Endodermal cell (in vitro differentiated cells): ENCODE results near the gene GATAD2B. TPM values are rescaled to one million over a fixed set of nuclear protein-coding genes. Genes with fewer than 3 reads are reported as not detected.
"Not testable (repeated sequence)": the region's sequence is repeated elsewhere in the genome, so short reads cannot be mapped to it uniquely, and the experiment has no call there.

Experiments
- DNase-seq: peaks from one replicate; pipeline ENCODE4 v3.0.0-alpha.2; 2017
- H3K27ac ChIP-seq: 2 replicates; pipeline ENCODE4 v1.5.1; 2013; ENCODE audit warnings: mild to moderate bottlenecking, low read depth, low read length, moderate library complexity
- H3K27me3 ChIP-seq: 2 replicates; pipeline ENCODE4 v1.6.1; 2013; ENCODE audit warnings: mild to moderate bottlenecking, low read length, moderate library complexity; ENCODE audit not compliant: insufficient read depth, control insufficient read depth, poor library complexity, severe bottlenecking
- H3K36me3 ChIP-seq: 2 replicates; pipeline ENCODE4 v1.7.0; 2013; ENCODE audit warnings: mild to moderate bottlenecking, low read length, moderate library complexity; ENCODE audit not compliant: control insufficient read depth, insufficient read depth
- H3K4me1 ChIP-seq: one replicate; pipeline ENCODE4 v1.7.0; 2013; ENCODE audit warnings: low read length; ENCODE audit not compliant: control insufficient read depth, insufficient read depth
- H3K4me3 ChIP-seq: 2 replicates; pipeline ENCODE4 v1.5.1; 2013; ENCODE audit warnings: mild to moderate bottlenecking, low read length, moderate library complexity
- H3K9ac ChIP-seq: 2 replicates; pipeline ENCODE4 v1.6.1; 2013; ENCODE audit warnings: mild to moderate bottlenecking, low read length, moderate library complexity; ENCODE audit not compliant: poor library complexity, severe bottlenecking; ENCODE audit errors: extremely low read depth
- H3K9me3 ChIP-seq: 2 replicates; pipeline ENCODE4 v1.6.1; 2013; ENCODE audit warnings: mild to moderate bottlenecking, low read length, moderate library complexity; ENCODE audit not compliant: control insufficient read depth
- H3K27ac Mint-ChIP-seq: 2 replicates; pipeline ENCODE4 v1.8.0; 2020; ENCODE audit warnings: mixed read lengths
- H3K27me3 Mint-ChIP-seq: 2 replicates; pipeline ENCODE4 v1.8.0; 2021; ENCODE audit warnings: mild to moderate bottlenecking, mixed read lengths; ENCODE audit not compliant: insufficient read depth
- H3K36me3 Mint-ChIP-seq: 2 replicates; pipeline ENCODE4 v1.8.0; 2020; ENCODE audit warnings: low read depth, mixed read lengths
- H3K4me1 Mint-ChIP-seq: 2 replicates; pipeline ENCODE4 v1.8.0; 2020; ENCODE audit warnings: mixed read lengths
- H3K4me3 Mint-ChIP-seq: 2 replicates; pipeline ENCODE4 v1.8.0; 2020; ENCODE audit warnings: mild to moderate bottlenecking, moderate library complexity, mixed read lengths
- H3K9me3 Mint-ChIP-seq: 2 replicates; pipeline ENCODE4 v1.8.0; 2020; ENCODE audit warnings: mild to moderate bottlenecking, mixed read lengths
- CTCF ChIP-seq: fragments of 200-600 bp; sonication (generic); conservative IDR thresholded peaks from 2 replicates; pipeline ENCODE4 v1.5.0; 2021; ENCODE audit warnings: antibody characterized with exemption, mild to moderate bottlenecking
- WGBS, 2 experiments: methylation state at CpG; one replicate each; pipeline versions ENCODE4 v1.1.5 to v1.1.7; 2013; ENCODE audit warnings: missing lambda C conversion rate in 2 of 2, mixed read lengths in 1 of 2; ENCODE audit not compliant: insufficient coverage in 1 of 2, insufficient read length in 1 of 2; 5-methylcytosine and 5-hydroxymethylcytosine counted together
- total RNA-seq, 2 donors: library from RNA; stranded (reverse); fragmentation: NEBNext Ultra II Directional in 1 of 2; extraction: Animal tissue kit (Norgen Biotek cat#: 25700) in 1 of 2; gene quantifications; 2 replicates in 1 of 2; 3 replicates in 1 of 2; pipeline ENCODE4 v1.2.1, GENCODE V29; 2021

The GATAD2B gene
- total RNA-seq, 2 donors from 2014 or later, result 45.2 to 51.2 TPM

GRCh38 chr1:153919876-153920852 is 2.6 kb downstream of the GATAD2B start:
- DNase-seq, result peak; percentile 55
- H3K9me3 Mint-ChIP-seq, result no peaks in the 10 kb centered on the region
- H3K27ac Mint-ChIP-seq, result peak overlapping the region; percentile 31
- Histone ChIP-seq H3K4me1 (peaks cover 12% of the 10 kb centered on the region), H3K27ac (no peak overlapping the region), H3K9me3 (no peaks in the 10 kb centered on the region), H3K4me3 (peak overlapping the region; percentile 88), H3K36me3 (peaks cover 27% of the 10 kb centered on the region), H3K27me3 (no peaks in the 10 kb centered on the region), H3K9ac (no peak overlapping the region)
- no peaks in the 10 kb centered on the region for H3K27me3 Mint-ChIP-seq
- peak overlapping the region; percentile 95 for H3K4me3 Mint-ChIP-seq
- 64 to 79% methylated on average over 3 to 4 of the region's 4 CpGs for WGBS, 2 experiments
- H3K36me3 Mint-ChIP-seq, result peaks cover 14% of the 10 kb centered on the region
- TF ChIP-seq CTCF, result peak; percentile 58
- H3K4me1 Mint-ChIP-seq, result peaks cover 23% of the 10 kb centered on the region

- Mint-ChIP-seq H3K4me1 (peaks cover 17% of the 10 kb centered on the region), H3K4me3 (no peak overlapping the region), H3K27ac (no peak overlapping the region)
Observed at GRCh38 chr1:153916297-153916696, 6.5 kb downstream of the GATAD2B start.

GRCh38 chr1:153912349-153912748 is 10.4 kb downstream of the GATAD2B start:
- no peak overlapping the region for H3K4me3 Mint-ChIP-seq
- H3K4me1 ChIP-seq, result no peaks in the 10 kb centered on the region
- WGBS, 2 experiments, result 99 to 100% methylated on average over 1 to 2 of the region's 2 CpGs

More at GRCh38 chr1:153916297-153916696, 6.5 kb downstream of the GATAD2B start:
- H3K36me3 Mint-ChIP-seq, result peaks cover 22% of the 10 kb centered on the region
- H3K9me3 ChIP-seq, result no peaks in the 10 kb centered on the region
- H3K4me3 ChIP-seq, result no peak overlapping the region
- no peak overlapping the region for H3K9ac ChIP-seq
- H3K9me3 Mint-ChIP-seq, result no peaks in the 10 kb centered on the region
- no peak for TF ChIP-seq CTCF
- H3K36me3 ChIP-seq, result peaks cover 39% of the 10 kb centered on the region
- no peak for DNase-seq
- no peaks in the 10 kb centered on the region for H3K27me3 Mint-ChIP-seq
- peaks cover 12% of the 10 kb centered on the region for H3K4me1 ChIP-seq
- H3K27ac ChIP-seq, result no peak overlapping the region
- WGBS, 2 experiments, result 91 to 98% methylated on average over 1 to 4 of the region's 4 CpGs
- H3K27me3 ChIP-seq, result no peaks in the 10 kb centered on the region

GRCh38 chr1:153910560-153910959 is 12.2 kb downstream of the GATAD2B start:
- 96 to 100% methylated on average over 4 to 5 of the region's 6 CpGs for WGBS, 2 experiments
- not testable (repeated sequence) for DNase-seq, H3K4me1 Mint-ChIP-seq

More at GRCh38 chr1:153912349-153912748, 10.4 kb downstream of the GATAD2B start:
- DNase-seq, result no peak
- no peaks in the 10 kb centered on the region for H3K27me3 ChIP-seq
- H3K4me3 ChIP-seq, result no peak overlapping the region
- peaks cover under 1% of the 10 kb centered on the region for H3K9me3 Mint-ChIP-seq
- H3K27me3 Mint-ChIP-seq, result no peaks in the 10 kb centered on the region
- H3K27ac ChIP-seq, result no peak overlapping the region
- peaks cover 35% of the 10 kb centered on the region for H3K36me3 ChIP-seq
- H3K27ac Mint-ChIP-seq, result no peak overlapping the region
- peaks cover 34% of the 10 kb centered on the region for H3K36me3 Mint-ChIP-seq
- H3K4me1 Mint-ChIP-seq, result no peaks in the 10 kb centered on the region
- no peaks in the 10 kb centered on the region for H3K9me3 ChIP-seq
- H3K9ac ChIP-seq, result no peak overlapping the region
- TF ChIP-seq CTCF, result no peak

More at GRCh38 chr1:153910560-153910959, 12.2 kb downstream of the GATAD2B start:
- not testable (repeated sequence) for H3K9me3 Mint-ChIP-seq, H3K27ac Mint-ChIP-seq, H3K4me1 ChIP-seq, H3K9me3 ChIP-seq, H3K4me3 Mint-ChIP-seq, H3K27me3 Mint-ChIP-seq, H3K27me3 ChIP-seq, H3K9ac ChIP-seq, H3K4me3 ChIP-seq, H3K27ac ChIP-seq
- peaks cover 34% of the 10 kb centered on the region for H3K36me3 ChIP-seq
- peaks cover 37% of the 10 kb centered on the region for H3K36me3 Mint-ChIP-seq
